Measurements from ENCODE around the gene AP4B1.
A peak's percentile ranks its signal among the peaks of the same experiment; 100 is the strongest.

The AP4B1 gene

DNA sequence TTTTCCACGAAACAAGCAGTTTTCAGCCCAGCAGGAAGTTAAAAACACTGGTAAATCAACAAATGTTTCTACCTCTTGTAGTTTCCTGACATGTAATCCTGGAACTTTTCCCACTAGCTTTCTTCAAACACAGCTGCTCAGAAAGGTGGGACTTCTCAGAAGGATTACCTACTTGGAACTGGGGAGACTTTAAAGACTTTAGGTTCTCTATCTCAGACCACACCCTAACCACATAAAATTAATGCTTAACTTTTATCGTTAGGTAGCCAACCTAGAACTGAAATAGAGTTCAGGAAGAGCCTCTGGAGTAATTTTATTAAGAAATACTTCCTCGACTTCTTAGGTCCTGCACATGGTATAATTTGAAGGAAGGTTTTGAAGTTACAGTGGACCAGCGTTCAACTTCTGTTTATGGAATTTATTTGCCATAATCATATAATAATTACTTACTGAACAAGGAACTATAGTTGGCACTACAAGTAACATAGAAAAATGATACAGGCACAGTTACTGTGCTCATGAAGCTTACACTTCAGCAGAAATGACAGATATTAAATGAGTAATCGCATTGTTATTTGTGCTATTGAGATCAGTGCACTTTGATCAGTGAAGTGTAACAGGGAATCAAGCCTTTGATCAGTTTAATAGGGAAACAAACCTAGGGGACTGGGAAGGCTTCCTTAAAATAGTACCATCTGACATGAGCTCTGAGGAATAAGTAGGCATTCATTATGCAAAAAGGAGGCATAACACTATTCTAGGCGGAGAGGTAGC, 17.0 kb downstream of the AP4B1 start, which contains the start of gene BCL2L15:
Gene BCL2L15 (minus strand): TSS at position 180 of the 774 bp plus-strand sequence. CDS start 206 bp downstream, outside the sequence.
- Mint-ChIP-seq H3K4me1 (peaks cover 5% of the 10 kb centered on the region), H3K4me3 (no peak within 1 kb of the TSS), H3K27ac (no peak within 1 kb of the TSS), H3K9me3 (no peaks in the 10 kb centered on the region), H3K36me3 (peaks cover 6% of the 10 kb centered on the region)
- DNase-seq (ENCODE audit: low spot score in 2 of 2): no peak
- ATAC-seq: no peak

DNA sequence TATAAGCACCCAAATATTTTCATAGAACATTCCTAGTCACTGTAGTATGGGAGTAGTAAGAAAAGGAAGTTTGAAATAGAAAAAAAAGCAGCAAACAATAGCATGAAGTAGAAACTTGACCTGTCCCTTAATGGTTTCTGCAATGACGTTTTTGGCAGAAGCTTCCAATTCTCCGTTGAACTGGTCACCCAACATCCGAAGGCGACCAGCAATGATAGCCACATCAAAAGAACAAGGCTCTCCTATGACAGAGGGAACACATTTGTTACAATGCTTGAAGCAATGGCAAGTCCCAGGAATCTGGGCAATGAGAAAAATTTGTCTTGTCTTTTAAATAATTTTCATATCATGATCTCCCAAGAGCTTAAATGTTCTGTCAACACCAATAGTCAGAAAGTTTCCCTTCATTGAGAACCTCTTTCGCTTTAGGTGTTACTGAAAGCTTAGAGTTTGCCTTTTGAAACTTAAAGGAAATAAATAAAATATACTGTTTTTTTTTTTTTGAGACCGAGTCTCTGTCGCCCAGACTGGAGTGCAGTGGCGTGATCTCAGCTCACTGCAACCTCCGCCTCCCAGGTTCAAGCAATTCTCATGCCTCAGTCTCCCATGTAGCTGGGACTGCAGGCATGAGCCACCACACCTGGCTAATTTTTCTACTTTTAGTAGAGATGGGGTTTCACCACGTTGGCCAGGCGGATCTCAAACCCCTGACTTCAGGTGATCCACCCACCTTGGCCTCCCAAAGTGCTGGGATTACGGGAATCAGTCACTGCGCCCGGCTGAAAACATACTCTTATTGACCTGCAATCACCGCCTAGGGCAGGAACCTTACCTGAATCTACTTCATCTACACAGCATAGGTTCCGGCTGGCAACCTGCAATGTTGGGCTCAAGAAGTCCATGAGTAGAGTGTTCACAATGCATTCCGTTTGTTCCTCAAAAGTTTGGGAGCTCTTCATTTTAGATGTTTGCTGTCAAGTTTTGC, 17.9 kb downstream of the AP4B1 start:
- H3K4me3 Mint-ChIP-seq: no peak overlapping the region
- H3K27ac Mint-ChIP-seq: no peak overlapping the region
- DNase-seq (ENCODE audit: low spot score in 2 of 2): no peak
- ATAC-seq: no peak
- H3K4me1 Mint-ChIP-seq: peaks cover 7% of the 10 kb centered on the region
- peaks cover 6% of the 10 kb centered on the region for H3K36me3 Mint-ChIP-seq
- H3K9me3 Mint-ChIP-seq: no peaks in the 10 kb centered on the region

DNA sequence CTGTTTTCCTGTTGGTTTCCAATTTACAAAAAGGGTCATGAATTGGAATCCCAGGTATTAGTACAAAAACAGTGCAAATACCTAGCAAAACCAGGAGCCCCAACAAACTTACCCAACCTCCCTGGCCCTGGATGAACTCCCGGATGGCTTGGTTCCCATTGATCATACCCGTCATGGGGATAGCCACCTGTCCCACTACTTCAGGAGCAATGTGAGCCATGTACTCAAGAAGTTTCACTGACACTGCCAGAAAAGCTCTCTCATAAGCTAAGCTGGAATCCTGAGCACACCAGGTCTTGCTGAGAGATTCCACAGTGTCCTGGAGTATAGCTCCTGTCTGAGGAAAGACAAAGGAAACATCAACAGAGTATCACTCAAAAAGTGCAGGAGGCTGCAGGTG, 22.9 kb downstream of the AP4B1 start:
- ATAC-seq: no peak
- H3K9me3 Mint-ChIP-seq: no peaks in the 10 kb centered on the region
- peak overlapping the region; percentile 90 for H3K27ac Mint-ChIP-seq
- H3K4me3 Mint-ChIP-seq: no peak overlapping the region
- DNase-seq (ENCODE audit: low spot score in 2 of 2): no peak
- H3K36me3 Mint-ChIP-seq: no peaks in the 10 kb centered on the region
- H3K4me1 Mint-ChIP-seq: peaks cover 24% of the 10 kb centered on the region

DNA sequence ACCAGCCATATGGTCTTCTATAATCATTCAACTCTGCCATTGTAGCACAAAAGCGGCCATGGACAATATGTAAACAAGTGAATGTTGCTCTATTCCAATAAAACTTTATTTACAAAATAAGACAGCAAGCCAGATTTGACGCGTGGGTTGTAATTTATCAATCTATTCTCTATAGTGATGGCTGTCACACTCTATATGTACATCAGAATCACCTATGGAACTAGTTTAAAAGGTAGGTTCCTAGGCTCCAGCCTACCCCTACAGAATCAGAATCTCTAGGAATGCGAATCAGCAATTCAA, 24.9 kb downstream of the AP4B1 start:
- DNase-seq (ENCODE audit: low spot score in 2 of 2) (no peak), ATAC-seq (no peak)
- H3K4me1 Mint-ChIP-seq: peaks cover 42% of the 10 kb centered on the region
- peak overlapping the region; percentile 90 for H3K27ac Mint-ChIP-seq
- H3K36me3 Mint-ChIP-seq: no peaks in the 10 kb centered on the region
- H3K9me3 Mint-ChIP-seq: no peaks in the 10 kb centered on the region
- peak overlapping the region; percentile 51 for H3K4me3 Mint-ChIP-seq

DNA sequence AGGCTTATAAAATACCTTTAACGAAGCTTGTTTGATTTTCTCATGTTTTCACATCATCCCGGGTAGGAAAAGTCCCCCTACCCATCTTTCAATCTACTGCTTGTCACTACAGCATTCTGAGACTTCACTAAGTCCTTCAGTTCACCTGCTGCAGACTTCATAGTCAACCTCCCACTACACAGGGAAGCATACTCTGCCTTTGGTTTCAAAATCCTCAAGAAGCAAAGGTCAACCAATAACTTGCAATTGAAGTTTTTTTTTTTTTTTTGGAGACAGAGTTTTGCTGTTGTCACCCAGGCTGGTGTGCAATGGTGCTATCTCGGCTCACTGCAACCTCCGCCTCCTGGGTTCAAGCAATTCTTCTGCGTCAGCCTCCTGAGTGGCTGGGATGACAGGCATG, 28.4 kb downstream of the AP4B1 start:
- no peak for DNase-seq (ENCODE audit: low spot score in 2 of 2)
- peak overlapping the region; percentile 40 for H3K4me3 Mint-ChIP-seq
- peaks cover 56% of the 10 kb centered on the region for H3K4me1 Mint-ChIP-seq
- ATAC-seq: no peak
- peak overlapping the region; percentile 85 for H3K27ac Mint-ChIP-seq
- no peaks in the 10 kb centered on the region for H3K9me3 Mint-ChIP-seq
- peaks cover 8% of the 10 kb centered on the region for H3K36me3 Mint-ChIP-seq

DNA sequence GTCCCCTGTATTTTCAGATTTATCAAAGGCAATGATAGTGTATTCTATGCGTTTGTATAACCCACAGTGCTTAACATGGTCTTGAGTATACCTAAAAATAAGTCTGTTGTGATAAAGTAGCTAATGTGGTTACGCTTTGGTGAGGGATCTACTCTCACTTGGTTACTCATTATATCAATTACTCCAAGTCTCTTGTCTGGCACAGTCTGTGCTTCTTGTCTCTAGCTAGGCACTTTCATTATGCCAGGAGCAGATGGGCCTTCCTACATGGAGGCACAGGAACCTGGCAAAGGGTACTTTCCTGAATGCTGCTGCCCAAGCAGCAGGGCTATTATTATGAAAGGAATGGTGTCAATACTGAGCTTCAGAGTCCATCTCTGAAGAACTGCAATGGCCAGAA, 28.9 kb downstream of the AP4B1 start:
- Mint-ChIP-seq H3K9me3 (no peaks in the 10 kb centered on the region), H3K4me3 (peak overlapping the region; percentile 40), H3K27ac (peak overlapping the region; percentile 85), H3K36me3 (peaks cover 10% of the 10 kb centered on the region), H3K4me1 (peaks cover 56% of the 10 kb centered on the region)
- DNase-seq (ENCODE audit: low spot score in 2 of 2) (no peak), ATAC-seq (peak; percentile 52)

DNA sequence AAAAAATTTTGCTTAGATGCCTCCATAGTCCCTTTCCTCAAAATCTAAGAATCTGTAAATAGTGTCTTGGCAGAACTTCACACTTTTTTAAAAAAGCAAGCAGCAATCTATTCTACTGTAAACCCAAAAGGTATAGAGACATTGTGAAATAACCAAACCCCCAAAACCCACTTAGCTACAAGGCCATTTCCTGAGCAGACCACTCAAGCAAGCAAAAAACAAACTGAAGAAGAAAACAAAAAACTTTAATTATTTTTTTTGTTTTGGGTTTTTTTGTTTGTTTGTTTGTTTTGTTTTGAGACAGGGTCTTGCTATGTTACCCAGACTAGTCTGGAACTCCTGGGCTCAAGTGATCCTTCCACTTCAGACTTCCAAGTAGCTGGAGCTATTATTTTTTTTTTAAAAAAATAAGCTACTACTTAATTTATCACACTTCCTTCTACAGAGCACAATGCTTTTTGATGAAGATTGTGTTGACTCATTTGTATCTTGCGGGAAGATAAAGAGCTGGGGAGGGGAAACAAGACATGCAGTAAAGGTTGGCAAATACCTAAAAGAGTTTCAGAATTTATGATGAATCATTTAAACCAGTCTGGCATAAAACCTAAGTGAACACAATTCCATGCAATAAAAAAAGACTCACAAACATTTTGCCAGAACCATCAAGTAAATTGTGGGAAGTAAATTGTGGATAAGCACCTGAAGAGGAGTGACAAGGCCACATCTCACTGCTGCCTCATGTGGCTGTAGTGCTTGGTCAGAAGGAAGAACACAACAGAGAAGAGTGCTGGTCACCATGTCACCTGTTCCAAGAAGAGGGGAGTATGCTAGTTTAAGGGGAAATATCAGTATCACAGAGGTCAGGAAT, 30.4 kb downstream of the AP4B1 start:
- Mint-ChIP-seq H3K36me3 (peaks cover 15% of the 10 kb centered on the region), H3K27ac (peak overlapping the region; percentile 85), H3K4me1 (peaks cover 54% of the 10 kb centered on the region), H3K9me3 (no peaks in the 10 kb centered on the region), H3K4me3 (peak overlapping the region; percentile 40)
- ATAC-seq (peak; percentile 70), DNase-seq (ENCODE audit: low spot score in 2 of 2) (no peak)

DNA sequence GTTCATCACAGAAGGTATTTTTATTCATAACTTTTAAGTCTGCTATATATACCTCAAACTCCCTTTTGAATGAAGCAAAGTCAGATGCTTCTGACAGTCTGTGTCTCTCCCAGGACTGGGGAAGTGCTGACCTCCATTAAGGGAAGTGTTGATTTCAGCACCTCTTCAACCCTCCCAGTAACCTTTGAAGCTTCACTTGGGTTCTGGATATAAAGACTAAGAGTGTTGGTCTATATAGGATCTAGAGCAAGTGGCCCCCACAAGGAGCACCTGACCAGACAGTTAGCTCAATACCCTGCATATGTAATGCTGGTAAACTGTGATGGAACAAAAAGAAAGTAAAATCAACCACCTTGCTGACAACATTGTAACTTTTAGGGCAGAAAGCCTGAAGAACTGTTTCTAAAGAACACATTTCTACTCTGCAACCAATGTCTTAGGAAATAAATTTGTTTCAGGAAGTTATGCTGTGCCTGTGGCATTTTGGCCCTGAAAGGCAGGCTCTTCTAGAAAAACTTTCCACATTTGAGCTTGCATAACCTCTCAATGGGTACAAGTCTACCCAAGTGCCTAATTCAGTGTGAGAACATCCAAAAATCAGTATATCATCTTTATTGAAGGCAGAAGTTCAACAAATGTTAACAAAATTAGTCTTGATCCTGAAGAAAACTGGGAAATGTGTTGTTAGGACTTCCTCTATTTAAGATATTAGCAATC, 32.2 kb downstream of the AP4B1 start:
- H3K4me1 Mint-ChIP-seq: peaks cover 52% of the 10 kb centered on the region
- ATAC-seq: peak; percentile 2
- no peaks in the 10 kb centered on the region for H3K9me3 Mint-ChIP-seq
- no peak for DNase-seq (ENCODE audit: low spot score in 2 of 2)
- H3K36me3 Mint-ChIP-seq: peaks cover 32% of the 10 kb centered on the region
- H3K27ac Mint-ChIP-seq: peak overlapping the region; percentile 95
- peak overlapping the region; percentile 78 for H3K4me3 Mint-ChIP-seq

DNA sequence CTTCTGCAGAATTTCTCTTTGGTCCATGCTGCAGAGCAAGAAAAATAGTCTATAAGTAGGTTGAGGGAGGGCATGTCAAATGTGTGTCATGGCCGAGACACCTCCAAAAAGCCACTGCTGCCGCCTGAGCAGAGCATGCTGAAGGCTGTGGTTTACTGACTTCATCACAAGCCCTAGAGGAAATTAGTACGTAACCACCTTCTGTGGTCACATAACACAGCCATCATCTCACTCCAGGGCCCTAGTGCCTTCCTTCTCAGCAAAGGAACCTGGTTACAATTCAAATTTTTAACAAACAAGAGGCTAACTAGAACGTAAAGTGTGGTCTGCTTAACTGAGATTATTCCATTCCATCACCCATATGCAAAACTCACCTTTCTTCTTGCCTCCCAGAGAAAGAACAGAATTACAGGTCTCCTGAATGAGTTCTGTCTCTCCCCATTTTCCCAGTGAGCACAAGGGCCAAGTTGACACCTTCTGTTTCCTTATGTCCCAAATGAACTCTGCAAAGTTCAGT, 32.9 kb downstream of the AP4B1 start, which contains the start of gene PTPN22:
Gene PTPN22 (minus strand): TSS at position 116 of the 517 bp plus-strand sequence.
- Mint-ChIP-seq H3K27ac (peak within 1 kb of the TSS; percentile 95), H3K9me3 (no peaks in the 10 kb centered on the region), H3K4me3 (peak within 1 kb of the TSS; percentile 78), H3K36me3 (peaks cover 39% of the 10 kb centered on the region), H3K4me1 (peaks cover 56% of the 10 kb centered on the region)
- peak; percentile 95 for ATAC-seq
- peak; percentile 58 to 84 for DNase-seq (ENCODE audit: low spot score in 2 of 2)

DNA sequence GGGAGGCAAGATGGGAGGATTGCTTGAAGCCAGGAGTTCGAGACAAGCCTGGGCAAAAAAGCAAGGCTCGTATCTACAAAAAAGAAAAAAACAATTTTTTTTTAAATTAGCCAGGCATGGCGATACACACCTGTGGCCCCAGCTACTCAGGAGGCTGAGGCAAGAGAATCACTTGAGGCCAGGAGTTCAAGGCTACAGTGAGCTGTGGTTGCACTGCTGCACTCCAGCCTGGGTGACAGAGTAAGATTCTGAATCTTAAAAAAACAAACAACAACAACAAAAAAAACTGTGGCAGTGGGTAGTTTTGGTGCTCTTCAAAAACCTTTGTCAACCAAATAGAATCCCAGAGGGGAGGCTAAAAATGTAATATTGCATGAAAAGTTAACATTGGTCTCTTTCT, 33.8 kb downstream of the AP4B1 start:
- no peaks in the 10 kb centered on the region for H3K9me3 Mint-ChIP-seq
- peak overlapping the region; percentile 78 for H3K4me3 Mint-ChIP-seq
- DNase-seq (ENCODE audit: low spot score in 2 of 2) (no peak), ATAC-seq (no peak)
- peak overlapping the region; percentile 95 for H3K27ac Mint-ChIP-seq
- peaks cover 49% of the 10 kb centered on the region for H3K4me1 Mint-ChIP-seq
- H3K36me3 Mint-ChIP-seq: peaks cover 48% of the 10 kb centered on the region

DNA sequence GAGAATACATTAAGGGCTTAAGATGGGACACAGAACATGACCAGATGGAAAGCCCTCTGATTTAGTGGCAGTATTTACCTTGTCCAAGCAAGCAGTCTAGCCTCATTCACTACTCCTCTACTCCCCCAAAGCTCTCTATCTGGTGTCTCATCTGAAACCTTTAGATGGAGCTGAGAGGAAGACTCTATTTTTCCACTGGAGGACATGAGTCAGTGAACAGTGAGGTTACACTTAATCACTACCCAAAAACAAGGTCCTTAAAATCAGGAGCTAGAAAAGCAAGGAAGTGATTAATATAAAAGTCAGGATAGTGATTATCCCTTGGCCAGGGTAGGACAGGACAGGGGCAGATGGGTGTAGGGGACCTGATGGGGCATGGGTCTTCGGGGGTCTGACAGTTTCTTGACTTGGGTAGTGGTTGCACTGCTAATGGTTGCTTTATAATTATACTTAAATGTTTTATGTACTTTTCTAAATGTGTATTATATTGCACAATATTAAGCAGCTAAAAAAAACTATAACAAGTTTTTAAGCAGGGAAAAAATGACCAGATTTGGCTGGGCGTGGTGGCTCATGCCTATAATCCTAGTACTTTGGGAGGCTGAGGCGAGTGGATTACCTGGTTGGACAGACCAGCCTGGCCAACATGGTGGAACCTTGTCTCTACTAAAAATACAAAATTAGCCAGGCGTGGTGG, 36.1 kb downstream of the AP4B1 start:
- Mint-ChIP-seq H3K4me1 (peaks cover 43% of the 10 kb centered on the region), H3K36me3 (peaks cover 70% of the 10 kb centered on the region), H3K9me3 (no peaks in the 10 kb centered on the region), H3K4me3 (peak overlapping the region; percentile 78), H3K27ac (peak overlapping the region; percentile 95)
- no peak for DNase-seq (ENCODE audit: low spot score in 2 of 2)
- ATAC-seq: peak; percentile 74

DNA sequence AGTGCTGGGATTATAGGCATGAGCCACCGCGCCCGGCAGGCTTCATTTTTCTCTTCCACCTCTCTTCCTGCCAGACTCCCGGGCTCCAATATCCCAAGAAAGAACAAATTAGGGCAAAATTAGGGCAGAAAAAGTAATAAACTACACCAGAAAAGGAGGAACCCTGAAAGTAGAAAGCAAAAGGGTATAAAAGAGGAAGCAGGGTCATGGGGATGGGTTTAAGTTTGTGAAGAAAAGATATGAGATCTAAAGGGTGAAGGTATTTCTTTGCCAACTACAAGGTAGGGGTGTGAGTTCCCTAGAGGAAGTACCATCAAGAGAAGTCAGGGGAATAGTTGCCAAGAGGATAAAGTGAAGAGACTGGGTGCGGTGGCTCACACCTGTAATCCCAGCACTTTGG, 43.0 kb downstream of the AP4B1 start:
- Mint-ChIP-seq H3K36me3 (peaks cover 82% of the 10 kb centered on the region), H3K9me3 (no peaks in the 10 kb centered on the region), H3K27ac (peak overlapping the region; percentile 55), H3K4me1 (peaks cover 54% of the 10 kb centered on the region), H3K4me3 (no peak overlapping the region)
- no peak for DNase-seq (ENCODE audit: low spot score in 2 of 2)
- ATAC-seq: no peak

DNA sequence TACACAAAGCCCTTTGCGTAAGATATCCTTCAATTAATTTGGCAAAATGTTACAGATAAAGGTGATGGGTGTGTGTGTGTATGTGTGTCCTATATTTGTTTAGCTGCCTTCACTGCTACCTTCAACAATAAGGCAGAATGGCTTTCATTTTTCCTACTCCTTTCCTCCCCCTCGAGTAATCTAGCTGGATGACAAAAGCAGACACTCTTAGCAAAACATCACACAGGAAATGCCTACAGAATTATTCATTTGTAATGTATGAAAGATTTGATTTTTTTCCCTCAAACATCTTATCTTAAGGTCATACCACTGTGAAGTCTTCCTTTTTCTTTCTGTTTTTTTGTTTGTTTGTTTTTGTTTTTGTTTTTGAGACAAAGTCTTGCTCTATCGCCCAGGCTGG, 43.7 kb downstream of the AP4B1 start:
- peaks cover 82% of the 10 kb centered on the region for H3K36me3 Mint-ChIP-seq
- H3K9me3 Mint-ChIP-seq: no peaks in the 10 kb centered on the region
- peak overlapping the region; percentile 55 for H3K27ac Mint-ChIP-seq
- peak overlapping the region; percentile 35 for H3K4me3 Mint-ChIP-seq
- DNase-seq (ENCODE audit: low spot score in 2 of 2): no peak
- peaks cover 60% of the 10 kb centered on the region for H3K4me1 Mint-ChIP-seq
- no peak for ATAC-seq
